OCI-LY7 (cell line): ENCODE results near the gene BTNL8. TPM values are rescaled to one million over a fixed set of nuclear protein-coding genes. Genes with fewer than 3 reads are reported as not detected.

Experiments
- BruUV-seq: library from RNA; stranded (reverse); fragments of 400-500 nt; replicated peaks from 2 replicates; lab custom pipeline; 2021; lab: Mats Ljungman, UMichigan
- CTCF ChIA-PET: fragments of 300-600 bp; sonication (Branson Sonifier 250); formaldehyde crosslinking; loops from one replicate; lab custom pipeline; 2022; ENCODE audit warnings: antibody characterized with exemption; ENCODE audit not compliant: unreplicated experiment; lab: Charles Lee
- POLR2A ChIA-PET: fragments of 300-600 bp; sonication (Branson Sonifier 250); formaldehyde crosslinking; loops from one replicate; lab custom pipeline; 2022; ENCODE audit warnings: antibody characterized with exemption; lab: Charles Lee
- DNase-seq: peaks from one replicate; pipeline ENCODE4 v3.0.0-alpha.2; 2015; ENCODE audit warnings: low spot score
- H2AFZ ChIP-seq: fragments of 200-600 bp; sonication (generic), shearing (Covaris generic); 2 replicates; pipeline ENCODE4 v1.6.1; 2014; ENCODE audit warnings: mild to moderate bottlenecking, antibody characterized with exemption, low read length, moderate library complexity
- H3K27ac ChIP-seq: fragments of 200-600 bp; sonication (generic); 2 replicates; pipeline ENCODE4 v1.5.1; 2014; ENCODE audit warnings: mixed run types, low read depth, mild to moderate bottlenecking, moderate library complexity, low read length, inconsistent platforms; ENCODE audit not compliant: poor library complexity, severe bottlenecking
- H3K36me3 ChIP-seq: fragments of 200-600 bp; sonication (generic); 2 replicates; pipeline ENCODE4 v1.6.1; 2014; ENCODE audit warnings: mild to moderate bottlenecking, antibody characterized with exemption, low read length, moderate library complexity, mixed read lengths; ENCODE audit not compliant: insufficient read depth
- H3K4me1 ChIP-seq: fragments of 200-600 bp; sonication (generic); 2 replicates; pipeline ENCODE4 v1.5.1; 2014; ENCODE audit warnings: mild to moderate bottlenecking, low read length; ENCODE audit not compliant: insufficient read depth, poor library complexity, severe bottlenecking
- H3K4me2 ChIP-seq: fragments of 200-600 bp; sonication (generic); 2 replicates; pipeline ENCODE4 v1.6.1; 2014; ENCODE audit warnings: mild to moderate bottlenecking, low read length
- H3K4me3 ChIP-seq: fragments of 200-600 bp; sonication (generic); 2 replicates; pipeline ENCODE4 v1.5.1; 2014; ENCODE audit warnings: mild to moderate bottlenecking, low read depth, low read length; ENCODE audit not compliant: poor library complexity, severe bottlenecking
- H3K79me2 ChIP-seq: fragments of 200-600 bp; sonication (generic); 2 replicates; pipeline ENCODE4 v1.6.1; 2016; ENCODE audit warnings: low read depth, mild to moderate bottlenecking, low read length, moderate library complexity, mixed read lengths; ENCODE audit not compliant: insufficient read depth
- H3K9me2 ChIP-seq: fragments of 200-600 bp; sonication (generic); 2 replicates; pipeline ENCODE4 v1.6.1; 2016; ENCODE audit warnings: mild to moderate bottlenecking, low read length, mixed read lengths; ENCODE audit not compliant: insufficient read depth
- H3K9me3 ChIP-seq: fragments of 200-600 bp; sonication (generic); 2 replicates; pipeline ENCODE4 v1.6.1; 2014; ENCODE audit warnings: mild to moderate bottlenecking, mixed run types, low read length, mixed read lengths
- H4K20me1 ChIP-seq: fragments of 200-600 bp; sonication (generic); 2 replicates; pipeline ENCODE4 v1.6.1; 2014; ENCODE audit warnings: mild to moderate bottlenecking, antibody characterized with exemption, low read length, moderate library complexity, mixed read lengths; ENCODE audit not compliant: insufficient read depth
- CTCF ChIP-seq: fragments of 200-600 bp; sonication (generic); conservative IDR thresholded peaks from 2 replicates; pipeline ENCODE4 v1.5.1; 2014; ENCODE audit warnings: mild to moderate bottlenecking, antibody characterized with exemption, low read length, moderate library complexity, mixed read lengths
- EZH2phosphoT487 ChIP-seq: fragments of 200-600 bp; sonication (generic); IDR thresholded peaks from 2 replicates; pipeline ENCODE4 v1.6.1; 2018; ENCODE audit warnings: low read depth, borderline replicate concordance, mild to moderate bottlenecking, mixed run types, antibody characterized with exemption, low read length, moderate library complexity, mixed read lengths
- intact Hi-C: fragments of 100-400 bp; cut with micrococcal nuclease; formaldehyde crosslinking; loops from one replicate; pipeline ENCODE4 v1.10.0; 2022; ENCODE audit not compliant: unreplicated experiment
- total RNA-seq, 2 experiments: library from RNA; depleted of rRNA in 1 of 2; stranded (reverse); fragments of >200 nt in 1 of 2; shearing (Covaris generic) in 1 of 2; gene quantifications; 2 replicates each; pipeline ENCODE4 v1.2.3, GENCODE V29; 2014 to 2022

Gene BTNL8
- total RNA-seq, 2 experiments from 2014 or later: not detected

GRCh38 chr5:180918380-180918779 lies 19.4 kb downstream of the BTNL8 start:
- no peak overlapping the region for H3K27ac ChIP-seq
- H2AFZ ChIP-seq: no peak overlapping the region
- no peaks in the 10 kb centered on the region for H3K36me3 ChIP-seq
- no peak overlapping the region for H3K4me2 ChIP-seq
- no peaks in the 10 kb centered on the region for H3K79me2 ChIP-seq
- intact Hi-C loops: no loop called here
- BruUV-seq: no TSS peak
- DNase-seq: no peak
- ChIA-PET POLR2A (no interaction called here), CTCF (no interaction called here)
- H3K4me3 ChIP-seq: no peak overlapping the region
- H3K4me1 ChIP-seq: no peaks in the 10 kb centered on the region
- no peaks in the 10 kb centered on the region for H3K9me3 ChIP-seq
- no peaks in the 10 kb centered on the region for H4K20me1 ChIP-seq
- no peaks in the 10 kb centered on the region for H3K9me2 ChIP-seq
- TF ChIP-seq CTCF (no peak), EZH2phosphoT487 (no peak)

DNA sequence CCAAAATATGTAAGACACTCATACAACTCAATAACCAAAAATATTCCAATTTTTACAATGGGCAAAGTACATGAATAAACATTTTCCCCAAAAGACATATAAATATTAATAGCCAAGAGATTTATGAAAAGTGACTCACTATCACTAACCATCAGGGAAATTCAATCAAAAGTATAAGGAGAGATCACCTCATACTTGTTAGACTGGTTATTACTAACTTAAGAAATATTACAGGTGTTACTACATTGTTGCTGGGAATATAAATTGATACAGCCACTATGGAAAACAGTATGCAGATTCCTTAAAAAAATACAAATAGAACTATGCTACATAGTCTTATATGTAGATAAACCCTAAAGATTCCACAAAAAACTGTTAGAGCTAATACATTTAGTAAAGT lies 21.8 kb downstream of the BTNL8 start:
- intact Hi-C loops: loop anchor here (10.0 kb wide), 1 partner anchor 146 kb away; no protein-coding TSS in a partner anchor
- no peak for DNase-seq
- H3K9me2 ChIP-seq: no peaks in the 10 kb centered on the region
- ChIA-PET CTCF (no interaction called here), POLR2A (no interaction called here)
- TF ChIP-seq EZH2phosphoT487 (no peak), CTCF (no peak)
- H3K79me2 ChIP-seq: no peaks in the 10 kb centered on the region
- no TSS peak for BruUV-seq
- no peak overlapping the region for H3K4me2 ChIP-seq
- H3K4me3 ChIP-seq: no peak overlapping the region
- H3K36me3 ChIP-seq: no peaks in the 10 kb centered on the region
- no peak overlapping the region for H2AFZ ChIP-seq
- H3K9me3 ChIP-seq: no peaks in the 10 kb centered on the region
- H3K27ac ChIP-seq: no peak overlapping the region
- no peaks in the 10 kb centered on the region for H3K4me1 ChIP-seq
- no peaks in the 10 kb centered on the region for H4K20me1 ChIP-seq

GRCh38 chr5:180922932-180923331 lies 24.0 kb downstream of the BTNL8 start:
- CTCF ChIA-PET: no interaction called here

More at GRCh38 chr5:180922932-180923331, 24.0 kb downstream of the BTNL8 start:
- Histone ChIP-seq H3K4me3 (no peak overlapping the region), H3K9me3 (no peaks in the 10 kb centered on the region), H4K20me1 (no peaks in the 10 kb centered on the region), H3K4me1 (no peaks in the 10 kb centered on the region), H2AFZ (no peak overlapping the region), H3K9me2 (no peaks in the 10 kb centered on the region), H3K79me2 (no peaks in the 10 kb centered on the region), H3K4me2 (no peak overlapping the region), H3K27ac (no peak overlapping the region), H3K36me3 (no peaks in the 10 kb centered on the region)
- POLR2A ChIA-PET: no interaction called here
- BruUV-seq: no TSS peak
- no peak for DNase-seq
- TF ChIP-seq EZH2phosphoT487 (no peak), CTCF (no peak)
- intact Hi-C loops: loop anchor here (10.0 kb wide), 1 partner anchor 148 kb away; no protein-coding TSS in a partner anchor
